ENCODE data around the gene GTF2H1. TPM values are rescaled to one million over a fixed set of nuclear protein-coding genes. Genes with fewer than 3 reads are reported as not detected.

The GTF2H1 gene
- total and polyA plus RNA-seq, 9 of the 15 experiments (the other 6 are each of a cell fraction or from before 2014, with no cell fraction given) = 56.9 to 126 (median 92.1) TPM

DNA sequence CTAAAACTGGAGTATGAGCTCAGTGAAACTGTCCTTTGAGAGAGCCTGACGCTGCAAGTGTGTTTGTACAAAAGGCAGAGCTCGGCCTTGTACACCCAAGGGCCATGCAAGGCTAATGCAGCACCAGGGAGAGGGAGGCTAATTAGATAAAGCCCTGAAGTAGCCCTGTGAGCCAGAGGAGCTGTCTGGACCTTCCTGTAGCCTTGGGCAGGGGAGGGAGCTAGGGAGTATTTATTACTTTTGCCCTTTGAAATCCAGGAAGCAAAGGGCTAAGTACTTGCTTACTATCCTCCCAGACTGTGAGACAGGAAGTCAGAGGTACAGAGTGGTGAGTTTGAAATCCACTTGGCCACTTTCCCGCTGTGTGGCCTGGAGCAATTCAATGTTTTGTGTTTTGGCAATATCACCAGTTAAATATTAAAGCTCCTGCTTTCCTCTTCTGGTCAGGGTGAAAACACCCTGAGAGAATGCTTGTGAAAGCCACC, 61.8 kb downstream of the GTF2H1 start (continued):
- TF ChIP-seq, protein P1, sequence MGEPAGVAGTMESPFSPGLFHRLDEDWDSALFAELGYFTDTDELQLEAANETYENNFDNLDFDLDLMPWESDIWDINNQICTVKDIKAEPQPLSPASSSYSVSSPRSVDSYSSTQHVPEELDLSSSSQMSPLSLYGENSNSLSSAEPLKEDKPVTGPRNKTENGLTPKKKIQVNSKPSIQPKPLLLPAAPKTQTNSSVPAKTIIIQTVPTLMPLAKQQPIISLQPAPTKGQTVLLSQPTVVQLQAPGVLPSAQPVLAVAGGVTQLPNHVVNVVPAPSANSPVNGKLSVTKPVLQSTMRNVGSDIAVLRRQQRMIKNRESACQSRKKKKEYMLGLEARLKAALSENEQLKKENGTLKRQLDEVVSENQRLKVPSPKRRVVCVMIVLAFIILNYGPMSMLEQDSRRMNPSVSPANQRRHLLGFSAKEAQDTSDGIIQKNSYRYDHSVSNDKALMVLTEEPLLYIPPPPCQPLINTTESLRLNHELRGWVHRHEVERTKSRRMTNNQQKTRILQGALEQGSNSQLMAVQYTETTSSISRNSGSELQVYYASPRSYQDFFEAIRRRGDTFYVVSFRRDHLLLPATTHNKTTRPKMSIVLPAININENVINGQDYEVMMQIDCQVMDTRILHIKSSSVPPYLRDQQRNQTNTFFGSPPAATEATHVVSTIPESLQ (CRISPR knock-in tag; IDR thresholded peaks at IDR 0.05) = no peak
- TF ChIP-seq LEF1 (IDR thresholded peaks at IDR 0.05) = peak; percentile 20; the same call in 1 of the 2 replicates
- no peak for TF ChIP-seq MED1 (CRISPR knock-in tag; IDR thresholded peaks at IDR 0.05; ENCODE audit: borderline replicate concordance)
- TF ChIP-seq ELF1 (tag; IDR thresholded peaks at IDR 0.05) = peak; percentile 83
- TF ChIP-seq, protein P2, sequence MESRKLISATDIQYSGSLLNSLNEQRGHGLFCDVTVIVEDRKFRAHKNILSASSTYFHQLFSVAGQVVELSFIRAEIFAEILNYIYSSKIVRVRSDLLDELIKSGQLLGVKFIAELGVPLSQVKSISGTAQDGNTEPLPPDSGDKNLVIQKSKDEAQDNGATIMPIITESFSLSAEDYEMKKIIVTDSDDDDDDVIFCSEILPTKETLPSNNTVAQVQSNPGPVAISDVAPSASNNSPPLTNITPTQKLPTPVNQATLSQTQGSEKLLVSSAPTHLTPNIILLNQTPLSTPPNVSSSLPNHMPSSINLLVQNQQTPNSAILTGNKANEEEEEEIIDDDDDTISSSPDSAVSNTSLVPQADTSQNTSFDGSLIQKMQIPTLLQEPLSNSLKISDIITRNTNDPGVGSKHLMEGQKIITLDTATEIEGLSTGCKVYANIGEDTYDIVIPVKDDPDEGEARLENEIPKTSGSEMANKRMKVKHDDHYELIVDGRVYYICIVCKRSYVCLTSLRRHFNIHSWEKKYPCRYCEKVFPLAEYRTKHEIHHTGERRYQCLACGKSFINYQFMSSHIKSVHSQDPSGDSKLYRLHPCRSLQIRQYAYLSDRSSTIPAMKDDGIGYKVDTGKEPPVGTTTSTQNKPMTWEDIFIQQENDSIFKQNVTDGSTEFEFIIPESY (CRISPR knock-in tag; IDR thresholded peaks at IDR 0.05) = no peak
- 0 out of 2 replicates have a peak, but pooled peaks have one; percentile 20 for TF ChIP-seq ZNF324 (CRISPR knock-in tag; IDR thresholded peaks at IDR 0.05)
- TF ChIP-seq ZNF444 (CRISPR knock-in tag; IDR thresholded peaks at IDR 0.05) = peak; percentile 37; the same call in 1 of the 2 replicates
- no peak for TF ChIP-seq ZNF41 (CRISPR knock-in tag; conservative IDR thresholded peaks at IDR 0.05)
- TF ChIP-seq ZFP36 (IDR thresholded peaks at IDR 0.05; ENCODE audit: low read depth, low read length, partially characterized antibody) = no peak
- TF ChIP-seq, protein P3, sequence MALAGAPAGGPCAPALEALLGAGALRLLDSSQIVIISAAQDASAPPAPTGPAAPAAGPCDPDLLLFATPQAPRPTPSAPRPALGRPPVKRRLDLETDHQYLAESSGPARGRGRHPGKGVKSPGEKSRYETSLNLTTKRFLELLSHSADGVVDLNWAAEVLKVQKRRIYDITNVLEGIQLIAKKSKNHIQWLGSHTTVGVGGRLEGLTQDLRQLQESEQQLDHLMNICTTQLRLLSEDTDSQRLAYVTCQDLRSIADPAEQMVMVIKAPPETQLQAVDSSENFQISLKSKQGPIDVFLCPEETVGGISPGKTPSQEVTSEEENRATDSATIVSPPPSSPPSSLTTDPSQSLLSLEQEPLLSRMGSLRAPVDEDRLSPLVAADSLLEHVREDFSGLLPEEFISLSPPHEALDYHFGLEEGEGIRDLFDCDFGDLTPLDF (CRISPR knock-in tag; IDR thresholded peaks at IDR 0.05) = no peak
- no peak for TF ChIP-seq TRIM24 (IDR thresholded peaks at IDR 0.05)
- TF ChIP-seq KDM4B (IDR thresholded peaks at IDR 0.05; ENCODE audit: borderline replicate concordance in 2 of 2, low read depth in 1 of 2) = no peak
- TF ChIP-seq MIER1 (IDR thresholded peaks at IDR 0.05; ENCODE audit: low read depth) = no peak
- peak; percentile 50; the same call in 1 of the 2 replicates for TF ChIP-seq ZNF12 (CRISPR knock-in tag; IDR thresholded peaks at IDR 0.05)

All from K562 (cell line).